PC-3 (cell line): Measurements from ENCODE around the gene UBXN6.

Source experiments
- EZH2 ChIP-seq: fragments of 300-600 bp; sonication (generic); IDR thresholded peaks from one replicate; pipeline ENCODE4 v1.6.1; 2017; ENCODE audit warnings: antibody characterized with exemption, mild to moderate bottlenecking, low read length; ENCODE audit not compliant: unreplicated experiment
- TF ChIP-seq, protein P1 (sequence below): fragments of 300-600 bp; sonication (generic); conservative IDR thresholded peaks from 2 replicates; pipeline ENCODE4 v1.5.1; 2017; ENCODE audit warnings: antibody characterized with exemption, low read depth, mild to moderate bottlenecking, low read length

GRCh38 chr19:4414800-4415321, 42.7 kb downstream of the UBXN6 start:
- TF ChIP-seq, protein P1, sequence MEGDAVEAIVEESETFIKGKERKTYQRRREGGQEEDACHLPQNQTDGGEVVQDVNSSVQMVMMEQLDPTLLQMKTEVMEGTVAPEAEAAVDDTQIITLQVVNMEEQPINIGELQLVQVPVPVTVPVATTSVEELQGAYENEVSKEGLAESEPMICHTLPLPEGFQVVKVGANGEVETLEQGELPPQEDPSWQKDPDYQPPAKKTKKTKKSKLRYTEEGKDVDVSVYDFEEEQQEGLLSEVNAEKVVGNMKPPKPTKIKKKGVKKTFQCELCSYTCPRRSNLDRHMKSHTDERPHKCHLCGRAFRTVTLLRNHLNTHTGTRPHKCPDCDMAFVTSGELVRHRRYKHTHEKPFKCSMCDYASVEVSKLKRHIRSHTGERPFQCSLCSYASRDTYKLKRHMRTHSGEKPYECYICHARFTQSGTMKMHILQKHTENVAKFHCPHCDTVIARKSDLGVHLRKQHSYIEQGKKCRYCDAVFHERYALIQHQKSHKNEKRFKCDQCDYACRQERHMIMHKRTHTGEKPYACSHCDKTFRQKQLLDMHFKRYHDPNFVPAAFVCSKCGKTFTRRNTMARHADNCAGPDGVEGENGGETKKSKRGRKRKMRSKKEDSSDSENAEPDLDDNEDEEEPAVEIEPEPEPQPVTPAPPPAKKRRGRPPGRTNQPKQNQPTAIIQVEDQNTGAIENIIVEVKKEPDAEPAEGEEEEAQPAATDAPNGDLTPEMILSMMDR, result no peak
- TF ChIP-seq EZH2, result no peak
